Epithelial cell of prostate (primary cell): ENCODE results near the gene AGAP1.

Experiments used
- DNase-seq: peaks from one replicate; pipeline ENCODE4 v3.0.0-alpha.2; 2011; ENCODE audit warnings: low read depth, low spot score
- H3K27ac ChIP-seq: fragments of 450-650 bp; 2 replicates; pipeline ENCODE4 v1.5.1; 2017; ENCODE audit warnings: mild to moderate bottlenecking

The AGAP1 gene

GRCh38 chr2:235543851-235544688 is 50.2 kb downstream of the AGAP1 start:
- H3K27ac ChIP-seq, result no peak overlapping the region
- DNase-seq, result no peak

- no peak for DNase-seq
- H3K27ac ChIP-seq, result no peak overlapping the region
Measured at GRCh38 chr2:235544689-235544969, 50.8 kb downstream of the AGAP1 start.

- no peak overlapping the region for H3K27ac ChIP-seq
- no peak for DNase-seq
Measured at GRCh38 chr2:235545339-235546150, 51.7 kb downstream of the AGAP1 start.

GRCh38 chr2:235546151-235546435 is 52.2 kb downstream of the AGAP1 start:
- no peak overlapping the region for H3K27ac ChIP-seq
- no peak for DNase-seq

GRCh38 chr2:235546436-235546835 is 52.6 kb downstream of the AGAP1 start:
- no peak overlapping the region for H3K27ac ChIP-seq
- DNase-seq, result no peak

GRCh38 chr2:235549735-235550377 is 56.0 kb downstream of the AGAP1 start:
- DNase-seq, result no peak
- H3K27ac ChIP-seq, result no peak overlapping the region

GRCh38 chr2:235550378-235550760 is 56.5 kb downstream of the AGAP1 start:
- no peak for DNase-seq
- no peak overlapping the region for H3K27ac ChIP-seq

- H3K27ac ChIP-seq, result no peak overlapping the region
- no peak for DNase-seq
Measured at GRCh38 chr2:235550946-235551345, 57.1 kb downstream of the AGAP1 start.

GRCh38 chr2:235551965-235552364 is 58.1 kb downstream of the AGAP1 start:
- no peak for DNase-seq
- H3K27ac ChIP-seq, result no peak overlapping the region

GRCh38 chr2:235552671-235553070 is 58.8 kb downstream of the AGAP1 start:
- no peak overlapping the region for H3K27ac ChIP-seq
- DNase-seq, result no peak

GRCh38 chr2:235553291-235553690 is 59.4 kb downstream of the AGAP1 start:
- H3K27ac ChIP-seq, result no peak overlapping the region
- DNase-seq, result no peak

- no peak overlapping the region for H3K27ac ChIP-seq
- DNase-seq, result no peak
Measured at GRCh38 chr2:235553696-235554100, 59.9 kb downstream of the AGAP1 start.

- H3K27ac ChIP-seq, result no peak overlapping the region
- DNase-seq, result no peak
Measured at GRCh38 chr2:235554385-235554784, 60.5 kb downstream of the AGAP1 start.

- no peak overlapping the region for H3K27ac ChIP-seq
- DNase-seq, result no peak
Measured at GRCh38 chr2:235554936-235555335, 61.1 kb downstream of the AGAP1 start.

- DNase-seq, result no peak
Measured at GRCh38 chr2:235555371-235555770, 61.5 kb downstream of the AGAP1 start.

GRCh38 chr2:235556086-235556485 is 62.2 kb downstream of the AGAP1 start:
- no peak overlapping the region for H3K27ac ChIP-seq
- no peak for DNase-seq

More at GRCh38 chr2:235555371-235555770, 61.5 kb downstream of the AGAP1 start:
- no peak overlapping the region for H3K27ac ChIP-seq

- H3K27ac ChIP-seq, result no peak overlapping the region
- DNase-seq, result no peak
Measured at GRCh38 chr2:235556901-235557300, 63.1 kb downstream of the AGAP1 start.

- no peak for DNase-seq
Measured at GRCh38 chr2:235557903-235558302, 64.1 kb downstream of the AGAP1 start.

GRCh38 chr2:235558572-235558971 is 64.7 kb downstream of the AGAP1 start:
- no peak for DNase-seq
- no peak overlapping the region for H3K27ac ChIP-seq

More at GRCh38 chr2:235557903-235558302, 64.1 kb downstream of the AGAP1 start:
- no peak overlapping the region for H3K27ac ChIP-seq

- DNase-seq, result no peak
- H3K27ac ChIP-seq, result no peak overlapping the region
Measured at GRCh38 chr2:235560345-235560744, 66.5 kb downstream of the AGAP1 start.

GRCh38 chr2:235561450-235561849 is 67.6 kb downstream of the AGAP1 start:
- no peak overlapping the region for H3K27ac ChIP-seq
- no peak for DNase-seq
